BE2C (cell line): ENCODE data around the gene ATG5.

Experiments used
- DNase-seq: peaks from one replicate; pipeline ENCODE4 v3.0.0-alpha.2; 2020
- H3K27me3 ChIP-seq: fragments of 250-450 bp; sonication (Bioruptor Pico); 2 replicates; pipeline ENCODE4 v1.5.1; 2020; ENCODE audit warnings: mild to moderate bottlenecking
- H3K36me3 ChIP-seq: fragments of 250-450 bp; sonication (Bioruptor Pico); 2 replicates; pipeline ENCODE4 v1.5.1; 2020; ENCODE audit warnings: mild to moderate bottlenecking
- H3K4me1 ChIP-seq: fragments of 250-450 bp; sonication (Bioruptor Pico); 2 replicates; pipeline ENCODE4 v1.5.1; 2020
- H3K4me3 ChIP-seq: 2 replicates; pipeline ENCODE4 v1.5.1; 2011; ENCODE audit warnings: low read depth, low read length
- H3K9me3 ChIP-seq: fragments of 250-450 bp; sonication (Bioruptor Pico); 2 replicates; pipeline ENCODE4 v1.5.1; 2020
- CTCF ChIP-seq: IDR thresholded peaks from 2 replicates; pipeline ENCODE4 v1.5.1; 2012; ENCODE audit warnings: mild to moderate bottlenecking, low read depth, low read length

Gene ATG5

GRCh38 chr6:106183430-106183829 lies 142.1 kb downstream of the ATG5 start:
- H3K36me3 ChIP-seq, result no peaks in the 10 kb centered on the region; the same call in 1 of the 2 replicates
- no peaks in the 10 kb centered on the region for H3K27me3 ChIP-seq
- no peak for TF ChIP-seq CTCF
- peaks cover 6% of the 10 kb centered on the region for H3K4me1 ChIP-seq
- H3K9me3 ChIP-seq, result no peaks in the 10 kb centered on the region; the same call in 1 of the 2 replicates
- no peak overlapping the region for H3K4me3 ChIP-seq
- no peak for DNase-seq

- peaks cover 6% of the 10 kb centered on the region for H3K4me1 ChIP-seq
- no peak overlapping the region for H3K4me3 ChIP-seq
- no peaks in the 10 kb centered on the region for H3K36me3 ChIP-seq
- TF ChIP-seq CTCF, result no peak
- H3K9me3 ChIP-seq, result no peaks in the 10 kb centered on the region; the same call in 1 of the 2 replicates
- DNase-seq, result no peak
- H3K27me3 ChIP-seq, result no peaks in the 10 kb centered on the region
Observed at GRCh38 chr6:106182455-106182854, 143.1 kb downstream of the ATG5 start.

GRCh38 chr6:106181664-106182418 lies 143.7 kb downstream of the ATG5 start:
- DNase-seq, result no peak
- no peak overlapping the region for H3K4me3 ChIP-seq
- TF ChIP-seq CTCF, result no peak

GRCh38 chr6:106180208-106180607 lies 145.4 kb downstream of the ATG5 start:
- Histone ChIP-seq H3K4me1 (no peaks in the 10 kb centered on the region; the same call in 1 of the 2 replicates), H3K36me3 (no peaks in the 10 kb centered on the region), H3K4me3 (no peak overlapping the region), H3K9me3 (no peaks in the 10 kb centered on the region), H3K27me3 (no peaks in the 10 kb centered on the region)
- TF ChIP-seq CTCF, result no peak
- DNase-seq, result no peak

More at GRCh38 chr6:106181664-106182418, 143.7 kb downstream of the ATG5 start:
- H3K9me3 ChIP-seq, result no peaks in the 10 kb centered on the region; the same call in 1 of the 2 replicates
- no peaks in the 10 kb centered on the region for H3K27me3 ChIP-seq
- peaks cover 6% of the 10 kb centered on the region for H3K4me1 ChIP-seq
- no peaks in the 10 kb centered on the region for H3K36me3 ChIP-seq

DNA sequence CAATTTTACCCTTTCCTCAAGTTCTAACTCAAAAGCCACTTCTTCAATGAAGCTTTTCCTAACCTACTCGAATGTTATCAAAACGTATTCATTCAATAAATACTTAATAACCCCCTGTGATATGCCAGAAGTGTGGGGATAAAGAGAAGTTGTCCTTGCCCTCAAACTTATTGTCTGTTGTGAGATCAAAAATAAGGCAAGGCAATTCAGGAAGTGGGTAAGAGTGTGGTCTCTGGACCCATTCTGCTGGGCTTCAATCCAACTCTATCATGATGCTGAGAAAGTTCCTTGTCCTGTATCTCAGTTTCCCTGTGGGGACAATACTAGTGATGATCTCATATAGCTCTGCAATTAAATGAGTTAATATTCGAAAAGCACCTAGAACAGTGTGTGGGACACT lies 146.7 kb downstream of the ATG5 start:
- DNase-seq, result no peak
- TF ChIP-seq CTCF, result no peak
- Histone ChIP-seq H3K4me3 (no peak overlapping the region), H3K9me3 (no peaks in the 10 kb centered on the region), H3K27me3 (no peaks in the 10 kb centered on the region), H3K36me3 (no peaks in the 10 kb centered on the region), H3K4me1 (no peaks in the 10 kb centered on the region; the same call in 1 of the 2 replicates)

- Histone ChIP-seq H3K4me1 (no peaks in the 10 kb centered on the region; the same call in 1 of the 2 replicates), H3K9me3 (no peaks in the 10 kb centered on the region), H3K4me3 (no peak overlapping the region), H3K36me3 (no peaks in the 10 kb centered on the region), H3K27me3 (no peaks in the 10 kb centered on the region)
- no peak for DNase-seq
- TF ChIP-seq CTCF, result no peak
Observed at GRCh38 chr6:106177786-106178185, 147.8 kb downstream of the ATG5 start.
